DMS153 treated with DMSO at 0.1 percent for 48 hours (cell line): Measurements from ENCODE around the gene CCDC54.
"Not testable (repeated sequence)": the region's sequence is repeated elsewhere in the genome, so short reads cannot be mapped to it uniquely, and the experiment has no call there.

Experiments used
- DNase-seq: peaks from one replicate; lab custom pipeline; 2025; ENCODE audit not compliant: unreplicated experiment; lab: John Stamatoyannopoulos, UW

The CCDC54 gene

DNA sequence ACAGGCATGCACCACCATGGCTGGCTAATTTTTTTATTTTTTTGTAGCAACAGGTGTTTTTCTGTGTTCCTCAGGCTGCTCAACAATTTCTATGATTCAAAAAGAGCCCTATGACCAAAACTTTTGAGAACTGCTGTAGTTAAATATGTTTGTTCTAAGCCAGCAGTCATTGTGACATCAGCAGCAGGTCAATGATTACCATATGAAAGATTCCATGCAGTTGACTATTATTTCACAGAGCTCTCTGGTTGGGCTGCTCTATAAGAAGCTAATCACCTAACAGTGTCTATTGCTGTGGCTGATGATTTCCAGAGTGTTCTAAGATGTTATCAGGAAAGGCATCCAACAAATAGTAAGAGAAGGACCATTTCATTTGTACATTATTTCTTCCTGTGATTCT lies at the start of gene CCDC54:
TSS of gene CCDC54 (plus strand) at position 289 of the 400 bp plus-strand sequence. CDS start 149 bp downstream, outside the sequence.
- no peak for DNase-seq

DNA sequence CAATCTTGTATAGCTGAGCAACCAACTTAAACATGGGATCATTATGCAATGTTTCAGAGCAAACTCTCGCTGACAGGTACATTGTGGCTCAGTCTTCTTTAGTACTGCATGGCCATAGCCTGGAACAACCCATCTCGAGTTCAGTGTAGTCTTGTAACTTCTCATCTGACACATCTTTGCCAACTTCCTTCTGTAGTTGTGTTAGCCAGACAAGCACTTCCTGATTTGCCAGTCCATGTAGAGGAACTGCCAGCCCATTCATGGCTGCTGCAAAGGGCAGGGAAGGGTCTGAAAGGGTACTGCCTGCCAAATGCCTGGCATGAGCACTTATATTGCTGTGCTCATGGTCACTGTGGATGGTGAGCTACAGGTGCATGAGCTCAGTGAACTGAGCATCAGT lies 49.2 kb upstream of the CCDC54 start:
- DNase-seq: no peak

DNA sequence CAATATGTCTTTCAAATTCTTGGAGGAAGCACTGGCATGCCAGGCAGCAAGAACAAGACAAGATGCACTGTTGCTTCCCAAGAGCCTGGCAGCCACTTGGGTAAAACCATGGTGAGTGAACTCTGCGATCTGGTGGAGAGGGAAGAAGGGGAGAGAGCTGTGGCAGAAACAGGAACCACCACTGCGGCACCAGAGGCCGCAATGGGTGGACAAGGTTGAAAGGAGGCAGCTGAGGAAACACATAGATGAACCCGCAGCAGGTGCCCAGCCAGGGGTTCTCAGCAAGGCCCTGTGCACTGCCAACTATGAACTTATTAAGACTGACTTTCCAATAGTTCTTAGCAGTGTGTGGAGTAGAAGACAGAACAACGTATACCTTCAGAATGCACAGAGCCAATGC lies 48.2 kb upstream of the CCDC54 start:
- DNase-seq: no peak

DNA sequence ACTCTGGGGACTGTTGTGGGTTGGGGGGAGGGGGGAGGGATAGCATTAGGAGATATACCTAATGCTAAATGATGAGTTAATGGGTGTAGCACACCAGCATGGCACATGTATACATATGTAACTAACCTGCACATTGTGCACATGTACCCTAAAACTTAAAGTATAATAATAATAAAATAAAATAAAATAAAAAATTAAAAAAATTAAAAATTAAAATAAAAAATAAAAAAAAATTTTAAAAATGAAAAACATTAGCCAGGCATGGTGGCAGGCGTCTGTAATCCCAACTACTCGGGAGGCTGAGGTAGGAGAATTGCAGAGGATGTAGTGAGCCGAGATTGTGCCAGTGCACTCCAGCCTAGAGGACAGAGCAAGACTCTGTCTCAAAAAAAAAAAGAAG lies 37.5 kb upstream of the CCDC54 start:
- not testable (repeated sequence) for DNase-seq

DNA sequence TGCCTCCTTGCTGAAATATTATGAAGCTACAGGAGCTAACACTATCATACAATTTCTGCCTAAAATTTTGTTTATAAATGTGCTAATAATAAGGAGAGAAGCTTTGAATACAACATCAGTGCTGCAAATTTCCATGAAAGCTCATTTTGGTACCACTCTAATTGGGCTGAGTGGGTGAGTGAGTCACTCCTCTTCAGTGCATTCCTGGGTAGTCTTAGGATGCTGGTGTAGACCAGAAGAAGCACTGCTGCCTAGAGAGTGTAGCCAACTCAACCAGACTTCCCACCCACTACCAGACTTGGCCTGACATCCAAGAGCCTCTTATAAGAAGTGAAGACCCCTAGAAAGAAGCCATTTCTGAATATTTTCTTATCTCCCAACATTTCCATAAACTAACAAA lies 32.5 kb upstream of the CCDC54 start:
- DNase-seq: no peak

DNA sequence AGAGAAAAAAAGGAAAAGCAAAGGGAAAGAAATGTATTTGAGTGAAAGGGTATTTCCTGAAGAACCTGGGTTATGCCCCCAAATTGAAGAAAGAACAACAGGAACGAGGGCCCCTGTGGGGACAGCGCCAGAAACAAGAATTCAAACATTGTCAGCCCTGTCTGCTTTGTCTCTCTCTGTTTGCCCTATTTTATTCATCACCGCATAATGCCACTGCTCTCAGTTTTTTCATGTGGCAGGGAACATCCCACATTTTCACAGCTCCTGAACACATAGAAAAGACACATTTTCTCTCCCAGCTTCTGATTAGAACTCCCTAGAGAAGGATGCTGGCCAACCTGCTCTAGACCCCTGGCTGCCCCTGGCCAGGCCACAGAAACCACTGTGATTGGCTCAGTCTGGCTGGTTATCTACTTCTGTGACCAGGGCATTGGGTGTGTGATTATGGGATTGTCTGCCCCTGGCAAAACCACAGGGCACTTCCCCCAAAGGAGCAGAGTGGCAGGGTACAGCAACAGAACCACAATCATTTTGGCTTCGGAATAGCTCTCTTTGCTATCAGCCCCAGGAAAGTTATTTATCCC lies 31.3 kb upstream of the CCDC54 start:
- no peak for DNase-seq

DNA sequence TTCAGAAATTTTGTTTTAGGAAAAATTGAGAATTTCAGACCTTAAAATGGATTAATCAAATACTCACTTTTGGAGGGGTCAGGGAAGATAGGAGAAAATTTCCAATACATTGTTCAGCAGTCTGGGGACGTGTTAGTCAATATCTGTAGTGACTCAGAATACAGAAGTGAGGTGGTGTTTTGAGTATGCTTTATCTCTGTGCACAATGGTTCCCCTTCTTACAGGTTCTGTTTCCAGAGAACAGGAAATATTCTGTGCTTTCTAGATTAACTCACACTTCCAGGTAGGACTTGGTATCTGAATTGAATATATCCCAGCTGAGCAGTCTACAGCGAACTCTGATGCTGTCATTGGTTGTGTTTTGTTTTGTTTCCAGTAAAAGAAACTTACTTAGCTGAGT lies 30.7 kb upstream of the CCDC54 start:
- DNase-seq: no peak

DNA sequence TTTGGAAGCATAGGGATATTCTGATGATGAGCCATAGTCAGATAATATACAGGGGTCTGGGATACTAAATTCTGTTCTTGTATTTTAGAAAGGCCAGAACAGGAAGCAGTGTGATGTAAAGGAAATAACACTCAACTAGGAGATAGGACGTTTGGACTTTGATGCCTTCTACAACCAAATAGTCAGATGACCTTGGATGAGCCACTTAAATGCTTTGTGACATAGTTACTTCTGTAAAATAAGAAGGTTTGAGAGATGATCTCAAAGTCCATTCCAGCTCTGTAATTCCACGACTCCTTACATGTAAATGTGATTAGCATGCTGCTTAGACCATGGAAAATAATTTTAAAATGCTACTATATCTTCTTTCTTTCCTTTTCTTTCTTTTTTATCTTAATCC lies 29.5 kb upstream of the CCDC54 start:
- no peak for DNase-seq

DNA sequence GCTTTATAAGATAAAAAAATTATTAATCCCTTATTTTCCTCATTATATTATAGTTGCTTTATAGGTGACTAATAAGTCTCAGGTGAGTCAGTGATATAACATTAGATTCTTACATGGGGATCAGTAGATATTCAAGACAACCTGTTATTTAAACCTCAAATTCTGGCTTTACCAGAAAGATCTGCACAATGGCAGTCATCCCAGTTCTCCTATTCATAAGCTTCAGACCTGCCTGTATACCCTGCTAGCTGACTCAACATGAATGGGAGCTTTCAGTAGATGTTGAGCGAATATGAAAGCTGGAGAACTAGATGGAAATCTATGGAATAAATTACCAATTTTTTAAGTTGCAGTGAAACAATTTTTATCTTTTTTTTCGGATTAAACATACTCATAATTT lies 20.5 kb upstream of the CCDC54 start:
- no peak for DNase-seq

DNA sequence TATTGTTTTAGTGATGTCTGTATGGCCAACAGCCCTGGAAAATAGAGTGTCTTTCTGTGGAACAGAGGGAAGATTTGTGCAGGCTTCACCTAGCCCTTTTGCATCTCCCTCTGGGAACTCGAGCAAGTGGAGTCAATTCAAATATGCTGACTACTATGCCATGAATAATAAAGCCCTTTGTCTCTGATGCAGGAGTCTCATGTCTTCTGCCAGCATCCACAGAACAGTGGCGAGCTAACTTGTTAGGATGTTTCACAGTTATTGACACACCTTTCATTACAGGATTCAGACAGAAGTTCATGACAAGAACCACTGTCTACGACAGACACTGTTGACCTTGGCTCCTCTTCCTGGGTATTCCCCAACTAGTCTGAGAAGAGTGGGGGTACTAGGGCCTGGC lies 15.6 kb upstream of the CCDC54 start:
- no peak for DNase-seq

DNA sequence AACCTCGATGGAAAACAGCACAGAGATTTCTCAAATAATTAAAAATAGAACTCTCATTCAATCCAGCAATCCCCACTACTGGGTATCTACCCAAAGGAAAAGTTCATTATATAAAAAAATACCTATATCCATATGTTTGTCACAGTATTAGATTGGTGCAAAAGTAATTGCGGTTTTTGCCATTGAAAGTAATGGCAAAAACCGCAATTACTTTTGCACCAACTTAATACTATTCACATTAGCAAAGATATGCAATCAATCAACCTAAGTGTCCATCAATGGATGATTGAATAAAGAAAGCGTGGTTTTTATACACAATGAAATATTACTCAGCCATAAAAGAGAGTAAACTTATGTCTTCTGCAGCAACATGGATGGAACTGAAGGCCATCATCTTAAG lies 12.2 kb upstream of the CCDC54 start:
- DNase-seq: no peak

DNA sequence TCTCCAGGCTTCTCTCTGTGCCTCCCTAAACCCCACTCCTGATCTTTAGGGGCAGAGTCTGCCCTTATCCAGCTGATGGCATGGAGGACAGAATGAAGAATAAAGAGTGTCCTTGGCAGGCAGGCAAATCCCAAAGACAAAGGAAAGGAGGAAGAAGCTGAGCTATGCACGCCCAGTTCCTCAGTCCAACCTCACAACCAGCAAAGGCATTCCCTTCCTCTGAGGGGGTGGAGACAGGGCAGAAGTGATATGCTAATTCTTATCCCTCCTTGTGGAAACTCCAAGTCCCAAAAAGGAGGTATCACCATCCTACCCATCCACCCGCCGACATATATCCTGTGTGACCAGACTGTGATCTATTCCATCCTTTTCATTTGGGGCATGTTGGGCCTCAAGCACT lies 10.5 kb upstream of the CCDC54 start:
- DNase-seq: no peak

DNA sequence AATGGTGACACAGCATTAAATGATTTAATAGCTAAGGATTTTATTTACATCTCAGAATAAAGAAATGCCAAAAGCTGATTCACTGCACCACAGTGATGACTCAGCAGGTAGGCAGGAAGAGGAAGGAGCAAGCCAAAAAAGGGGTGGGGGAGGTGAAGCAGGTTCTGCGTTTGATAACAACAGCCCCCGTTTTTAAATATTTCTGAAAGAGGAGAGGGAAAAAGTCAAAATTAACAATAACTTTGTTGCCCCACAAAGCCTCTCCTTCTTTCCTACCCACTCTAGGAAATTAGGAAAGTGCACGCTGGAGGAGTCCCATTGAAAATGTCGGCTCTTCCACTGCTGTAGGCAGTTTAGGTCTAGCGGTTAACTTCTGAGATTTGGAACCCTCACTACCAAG lies 9.9 kb upstream of the CCDC54 start:
- no peak for DNase-seq

DNA sequence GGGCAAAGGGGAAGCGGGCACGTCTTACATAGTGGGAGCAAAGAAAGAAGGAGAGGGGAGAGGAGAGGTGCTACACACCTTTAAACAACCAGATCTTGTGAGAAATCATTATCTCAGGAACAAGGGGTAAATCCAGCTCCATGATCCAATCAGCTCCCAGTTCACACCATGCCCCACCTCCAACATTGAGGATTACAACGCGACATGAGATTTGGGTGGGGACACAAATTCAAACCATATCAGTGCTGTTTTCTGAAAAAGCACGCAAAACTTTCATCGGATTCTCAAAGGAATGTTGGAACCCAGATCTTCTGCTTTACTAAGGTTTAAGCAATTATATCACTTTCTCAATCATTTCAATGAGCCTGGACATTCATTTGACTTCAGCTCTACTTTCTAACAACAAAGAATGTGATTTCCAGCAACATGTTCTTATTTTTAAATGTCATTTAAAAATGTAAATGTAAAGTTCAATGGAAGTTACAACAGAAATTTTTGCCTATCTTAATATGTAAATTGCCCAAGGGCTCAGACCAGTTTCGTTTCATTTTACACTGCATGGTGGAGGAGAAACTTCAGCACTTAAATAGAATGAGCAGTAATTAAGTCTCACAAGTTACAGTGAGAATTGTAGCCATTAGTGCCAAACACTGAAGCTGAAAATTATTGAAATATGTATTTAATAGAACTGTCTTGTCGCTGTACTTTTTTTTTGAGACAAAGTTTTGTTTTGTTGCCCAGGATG lies 8.4 kb upstream of the CCDC54 start:
- no peak for DNase-seq

DNA sequence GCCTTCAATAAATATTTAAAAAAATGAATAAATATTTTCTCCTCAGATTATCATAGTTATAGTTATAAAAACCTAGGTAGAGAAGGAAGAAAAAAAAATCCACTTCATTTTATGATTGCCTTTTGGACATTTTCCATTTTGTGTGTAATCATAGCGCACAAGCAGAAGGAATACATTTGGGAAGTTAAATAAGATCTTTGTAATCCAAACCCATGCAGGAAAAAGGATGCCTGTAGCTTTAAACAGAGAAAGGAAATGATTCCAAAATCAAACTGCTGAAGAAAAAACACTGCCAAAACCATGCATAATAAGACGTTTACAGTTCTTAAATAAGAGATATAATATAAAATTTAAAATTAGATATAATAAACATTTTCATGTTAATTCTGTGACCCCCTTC lies 7.4 kb upstream of the CCDC54 start:
- DNase-seq: no peak

DNA sequence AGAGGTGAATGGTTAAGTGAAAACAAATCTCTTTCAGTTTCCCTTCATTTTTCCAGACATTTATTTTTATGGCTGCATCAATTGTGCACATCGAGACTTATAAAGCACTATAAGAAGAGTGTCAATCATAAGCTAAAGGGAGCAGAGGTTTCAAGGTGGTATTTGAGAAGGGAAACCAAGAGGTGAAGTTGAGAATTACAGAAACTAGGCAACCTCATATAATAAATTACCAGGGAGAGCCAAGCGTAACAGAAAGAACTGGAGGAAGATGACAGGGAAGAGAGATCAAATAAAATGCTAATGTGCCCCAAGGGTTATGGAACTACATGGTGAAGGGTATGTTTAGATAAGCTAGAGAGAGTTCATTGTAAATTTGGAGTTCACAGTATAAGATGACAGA lies 6.3 kb upstream of the CCDC54 start:
- DNase-seq: no peak

DNA sequence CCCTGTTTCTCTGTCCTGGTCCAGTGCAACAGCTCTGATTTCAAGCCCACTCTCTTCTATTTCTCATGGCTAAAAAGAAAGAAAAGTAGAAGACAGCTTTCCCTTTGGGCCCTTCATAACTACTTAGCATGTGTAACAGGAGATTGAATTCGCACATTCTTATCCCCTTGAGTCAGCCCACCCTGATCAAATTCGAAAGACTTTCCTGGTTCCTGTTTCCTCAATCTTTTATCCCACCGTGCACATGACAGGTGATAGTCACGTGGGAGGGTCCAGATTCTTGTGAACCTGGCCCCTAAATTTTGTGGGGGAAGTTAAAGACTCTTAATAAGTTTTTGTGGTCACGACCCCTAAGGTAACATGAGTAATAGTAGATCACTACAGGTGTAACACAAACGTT lies 4.7 kb upstream of the CCDC54 start:
- no peak for DNase-seq

DNA sequence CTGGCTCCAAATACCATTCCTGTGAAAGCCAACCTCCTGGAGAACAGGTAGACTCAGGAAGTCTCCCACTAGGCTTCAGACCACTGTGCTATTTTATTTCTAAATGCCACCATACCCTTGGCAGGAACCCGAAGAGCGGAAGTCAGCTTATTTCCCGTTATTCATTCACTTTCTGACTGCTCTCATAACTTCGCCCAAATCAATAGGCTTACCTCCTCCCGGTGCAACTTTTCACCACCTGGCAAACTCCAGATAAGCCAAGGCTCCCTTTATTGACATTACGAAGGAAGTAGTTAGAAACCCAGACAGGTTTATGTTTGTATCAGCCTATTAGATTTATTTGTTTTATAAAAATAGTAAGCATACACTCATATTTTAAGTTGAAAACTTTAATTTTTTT lies 3.3 kb upstream of the CCDC54 start:
- no peak for DNase-seq

DNA sequence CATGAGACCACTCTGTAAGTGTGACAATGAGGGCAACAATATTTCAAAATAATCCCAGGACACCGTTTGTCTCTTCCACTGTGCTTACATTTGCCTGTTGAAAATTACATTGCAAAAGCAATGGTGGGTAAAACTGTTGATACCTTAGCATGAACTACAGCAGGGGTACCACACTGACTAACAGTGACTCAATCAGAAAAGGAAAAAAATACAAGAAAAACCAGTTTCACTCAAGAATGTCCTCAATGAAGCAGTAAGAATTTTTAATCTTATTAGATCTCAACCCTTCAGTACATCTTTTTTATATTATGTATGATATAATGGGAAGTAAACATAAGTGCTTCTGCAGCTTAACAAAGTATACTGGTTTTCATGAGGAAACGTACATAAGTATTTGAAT lies 1.6 kb upstream of the CCDC54 start:
- no peak for DNase-seq

DNA sequence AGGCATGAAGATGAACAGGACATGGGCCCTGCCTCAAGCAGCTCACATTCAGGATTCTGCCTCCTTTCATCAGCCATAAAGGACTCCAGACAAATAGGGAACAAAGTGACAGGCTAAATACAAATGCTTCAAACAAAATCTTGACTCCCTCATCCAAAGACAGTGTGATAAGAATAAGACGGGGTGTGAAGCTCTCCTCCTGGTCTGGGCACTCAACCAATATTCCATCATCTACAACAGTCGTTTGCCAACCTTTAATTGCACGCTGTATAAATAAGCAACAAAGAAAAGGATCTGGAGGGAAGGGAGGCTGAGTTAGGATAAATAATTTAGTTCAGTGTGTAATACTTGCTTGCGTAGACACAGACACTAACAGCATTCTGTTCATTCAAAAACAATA lies 5.4 kb downstream of the CCDC54 start:
- no peak for DNase-seq

DNA sequence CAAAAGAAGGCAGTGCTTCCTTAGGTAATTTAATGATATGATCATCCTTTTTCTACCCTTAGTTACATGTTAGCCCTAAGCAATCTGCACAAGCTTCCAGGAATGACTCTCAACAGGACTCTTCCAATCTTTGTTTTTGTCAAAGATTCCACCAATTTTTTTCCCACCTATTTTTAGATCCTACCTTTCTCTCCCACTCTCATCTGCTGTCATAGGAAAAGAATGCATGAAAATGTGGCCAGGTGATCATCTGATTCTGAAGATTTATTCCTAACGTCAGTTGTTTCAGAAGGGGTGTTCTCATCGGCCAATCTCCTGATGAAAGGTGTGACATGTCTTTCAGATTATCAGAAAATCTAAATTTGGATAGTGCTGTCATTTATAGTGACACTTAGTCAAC lies 7.2 kb downstream of the CCDC54 start:
- DNase-seq: no peak

DNA sequence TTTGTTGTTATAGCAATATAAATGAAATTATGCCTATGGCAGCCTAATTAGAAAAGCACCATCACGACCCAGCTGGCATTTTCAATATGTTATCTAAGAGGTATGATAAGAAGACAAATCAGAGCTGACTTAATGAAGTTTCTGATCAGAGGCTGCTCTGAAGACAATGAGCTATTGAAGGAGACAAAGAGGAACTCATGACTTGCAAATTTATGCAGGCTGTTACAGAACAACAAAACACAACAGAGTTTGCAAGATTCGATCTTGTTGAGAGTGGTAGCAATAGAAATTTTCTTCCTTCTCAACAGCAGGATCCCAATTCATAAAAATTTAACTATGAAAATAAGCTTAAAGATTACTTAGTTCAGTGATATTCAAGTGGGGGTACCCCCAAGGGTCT lies 7.7 kb downstream of the CCDC54 start:
- no peak for DNase-seq

DNA sequence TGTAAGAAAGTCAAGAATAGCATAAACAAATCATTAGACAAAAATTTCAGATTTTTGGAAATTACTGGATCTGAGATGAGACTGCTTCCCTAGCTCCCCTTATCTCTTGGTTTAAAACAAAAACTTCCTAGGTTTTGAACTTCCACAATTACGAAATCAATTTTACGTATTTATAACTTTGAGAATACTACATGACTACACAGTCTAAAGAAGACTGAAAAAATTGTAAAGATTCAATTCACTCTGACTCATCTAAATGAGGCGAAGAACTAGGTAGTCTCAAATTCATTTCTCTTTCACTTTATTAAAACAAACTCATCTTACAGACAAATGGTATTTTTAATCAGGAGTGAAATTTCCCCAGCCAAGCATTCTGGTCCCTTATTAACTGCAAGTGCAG lies 10.3 kb downstream of the CCDC54 start:
- DNase-seq: no peak
